ENCODE data around the gene LRMDA. TPM values are rescaled to one million over a fixed set of nuclear protein-coding genes. Genes with fewer than 3 reads are reported as not detected.

LRMDA gene
- total RNA-seq, 1 experiment from 2014 or later: not detected

DNA sequence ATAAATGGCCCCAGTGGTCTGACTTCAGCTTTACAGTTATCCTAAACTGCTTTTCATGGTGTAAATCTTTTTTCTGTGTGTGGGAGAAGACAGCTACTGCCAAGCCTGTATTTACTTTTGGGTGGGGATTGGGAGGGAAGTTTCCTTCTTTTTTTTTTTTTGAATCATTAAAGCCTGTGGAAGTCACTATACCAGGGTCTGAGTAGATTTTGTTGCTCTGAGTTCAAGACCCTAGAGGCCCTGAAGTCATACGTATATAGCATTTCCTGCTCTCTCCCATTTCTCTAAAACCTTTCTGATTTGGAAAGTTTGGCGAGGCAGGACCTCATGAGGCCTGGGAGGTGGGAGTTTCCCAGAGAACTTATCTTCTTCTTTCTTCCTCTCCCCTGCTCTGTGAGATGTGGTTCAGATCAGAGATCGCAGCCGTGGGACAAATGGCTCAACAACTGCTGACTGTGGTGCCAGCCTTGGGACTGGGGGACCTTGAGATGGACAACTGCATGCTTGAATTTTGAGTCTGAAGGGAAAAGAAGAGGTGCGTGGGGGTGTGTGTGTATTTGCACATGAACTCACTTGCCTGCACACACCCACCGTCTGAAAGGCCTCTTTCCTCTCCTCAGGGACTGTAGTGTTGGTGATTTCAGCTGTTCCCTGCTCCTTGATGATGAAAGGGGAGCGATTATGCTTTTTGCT lies 18.1 kb downstream of the LRMDA start:
- Histone ChIP-seq H3K36me3 (ENCODE audit: insufficient read depth, low read length, poor library complexity, severe bottlenecking) (no peaks in the 10 kb centered on the region), H3K4me3 (ENCODE audit: low read depth, low read length, poor library complexity, severe bottlenecking) (no peak overlapping the region), H3K27me3 (replicated peaks; ENCODE audit: insufficient read depth, low read depth, low read length, poor library complexity) (peaks cover 51% of the 10 kb centered on the region), H3K4me1 (ENCODE audit: insufficient read depth, low read length, poor library complexity, severe bottlenecking) (no peaks in the 10 kb centered on the region), H3K9me3 (ENCODE audit: low read depth, low read length, poor library complexity, severe bottlenecking) (no peaks in the 10 kb centered on the region), H3K27ac (ENCODE audit: low read depth, low read length, poor library complexity, severe bottlenecking) (no peak overlapping the region)
- CTCF ChIA-PET: no interaction called here
- TF ChIP-seq EZH2 (IDR thresholded peaks at IDR 0.05; ENCODE audit: borderline replicate concordance, low read depth, low read length, poor library complexity, severe bottlenecking): no peak
- TF ChIP-seq, protein P1, sequence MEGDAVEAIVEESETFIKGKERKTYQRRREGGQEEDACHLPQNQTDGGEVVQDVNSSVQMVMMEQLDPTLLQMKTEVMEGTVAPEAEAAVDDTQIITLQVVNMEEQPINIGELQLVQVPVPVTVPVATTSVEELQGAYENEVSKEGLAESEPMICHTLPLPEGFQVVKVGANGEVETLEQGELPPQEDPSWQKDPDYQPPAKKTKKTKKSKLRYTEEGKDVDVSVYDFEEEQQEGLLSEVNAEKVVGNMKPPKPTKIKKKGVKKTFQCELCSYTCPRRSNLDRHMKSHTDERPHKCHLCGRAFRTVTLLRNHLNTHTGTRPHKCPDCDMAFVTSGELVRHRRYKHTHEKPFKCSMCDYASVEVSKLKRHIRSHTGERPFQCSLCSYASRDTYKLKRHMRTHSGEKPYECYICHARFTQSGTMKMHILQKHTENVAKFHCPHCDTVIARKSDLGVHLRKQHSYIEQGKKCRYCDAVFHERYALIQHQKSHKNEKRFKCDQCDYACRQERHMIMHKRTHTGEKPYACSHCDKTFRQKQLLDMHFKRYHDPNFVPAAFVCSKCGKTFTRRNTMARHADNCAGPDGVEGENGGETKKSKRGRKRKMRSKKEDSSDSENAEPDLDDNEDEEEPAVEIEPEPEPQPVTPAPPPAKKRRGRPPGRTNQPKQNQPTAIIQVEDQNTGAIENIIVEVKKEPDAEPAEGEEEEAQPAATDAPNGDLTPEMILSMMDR (conservative IDR thresholded peaks at IDR 0.05; ENCODE audit: low read depth, low read length): no peak
- intact Hi-C loops (cut with micrococcal nuclease; ENCODE audit: unreplicated experiment): no loop called here
- no TSS peak for BruUV-seq (replicated peaks)
- POLR2A ChIA-PET (ENCODE audit: low non-redundant PET): no interaction called here
- DNase-seq (ENCODE audit: low spot score): no peak

DNA sequence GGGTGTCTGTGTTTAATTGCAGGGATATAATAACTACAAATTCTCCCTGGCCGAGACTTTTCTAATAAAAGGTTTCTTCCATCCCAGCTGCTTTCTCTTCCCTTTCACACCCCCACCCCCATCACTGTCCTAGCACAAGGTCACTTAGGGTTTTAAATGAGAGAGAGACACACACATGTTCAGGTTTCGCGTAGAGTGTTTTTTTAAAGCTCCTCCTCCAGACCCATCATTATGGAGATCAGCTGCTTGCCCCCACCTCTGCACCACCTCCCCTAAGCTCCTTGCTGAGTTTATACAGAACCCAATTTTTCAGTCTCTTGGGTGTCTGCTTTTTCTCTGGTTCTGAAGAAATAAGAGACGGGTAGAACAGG lies 18.6 kb downstream of the LRMDA start:
- CTCF ChIA-PET: no interaction called here
- no TSS peak for BruUV-seq (replicated peaks)
- intact Hi-C loops (cut with micrococcal nuclease; ENCODE audit: unreplicated experiment): no loop called here
- Histone ChIP-seq H3K27me3 (replicated peaks; ENCODE audit: insufficient read depth, low read depth, low read length, poor library complexity) (peaks cover 51% of the 10 kb centered on the region), H3K9me3 (ENCODE audit: low read depth, low read length, poor library complexity, severe bottlenecking) (no peaks in the 10 kb centered on the region), H3K36me3 (ENCODE audit: insufficient read depth, low read length, poor library complexity, severe bottlenecking) (no peaks in the 10 kb centered on the region), H3K4me3 (ENCODE audit: low read depth, low read length, poor library complexity, severe bottlenecking) (no peak overlapping the region), H3K4me1 (ENCODE audit: insufficient read depth, low read length, poor library complexity, severe bottlenecking) (no peaks in the 10 kb centered on the region), H3K27ac (ENCODE audit: low read depth, low read length, poor library complexity, severe bottlenecking) (no peak overlapping the region)
- no peak for DNase-seq (ENCODE audit: low spot score)
- no peak for TF ChIP-seq EZH2 (IDR thresholded peaks at IDR 0.05; ENCODE audit: borderline replicate concordance, low read depth, low read length, poor library complexity, severe bottlenecking)
- TF ChIP-seq, protein P1 (conservative IDR thresholded peaks at IDR 0.05; ENCODE audit: low read depth, low read length): no peak
- POLR2A ChIA-PET (ENCODE audit: low non-redundant PET): no interaction called here

DNA sequence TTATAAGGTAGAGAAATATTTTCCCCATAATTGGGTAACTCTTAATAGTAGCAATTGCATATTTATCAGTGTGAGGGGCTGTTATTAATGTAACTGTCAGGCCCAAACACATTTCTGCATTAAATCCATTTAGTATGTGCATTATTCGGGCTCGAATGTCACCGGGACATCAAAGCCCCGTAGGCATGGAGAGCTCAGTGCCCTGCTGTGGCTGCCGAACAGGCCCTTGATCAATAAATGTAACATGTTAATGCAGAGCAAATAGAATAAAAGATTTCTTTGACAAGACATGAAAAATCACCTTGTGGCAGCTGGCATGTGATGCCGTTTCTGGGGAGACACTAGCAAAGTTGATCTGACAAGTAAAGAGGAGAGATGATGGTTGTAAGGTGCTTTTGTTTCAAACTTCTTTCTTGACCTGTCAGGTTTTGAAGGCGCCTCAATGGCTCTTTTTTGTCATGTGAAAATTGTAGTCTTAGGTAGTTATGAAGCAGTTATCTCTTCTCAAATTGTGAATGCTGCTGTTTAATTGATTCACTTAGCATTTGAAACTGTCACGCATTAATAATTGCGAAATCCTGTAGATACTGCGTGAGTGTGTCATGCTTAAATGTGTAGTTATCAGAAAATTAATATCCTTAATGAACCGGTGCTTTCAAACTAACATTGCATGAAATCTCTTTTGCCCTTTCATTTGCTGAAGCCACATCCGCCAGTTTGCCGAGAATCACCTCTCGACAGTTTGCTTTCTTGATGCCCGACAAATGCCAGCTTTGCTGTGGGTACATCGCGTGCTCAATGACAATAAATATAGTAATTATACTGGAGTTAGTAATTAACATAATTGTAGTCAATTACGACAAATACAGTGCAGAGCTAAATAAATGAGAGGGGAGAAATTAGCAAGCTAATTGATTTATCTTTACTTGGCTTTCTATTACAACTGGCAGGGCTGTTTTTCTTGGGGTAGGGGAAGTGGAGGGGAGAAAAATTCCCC lies 19.5 kb downstream of the LRMDA start:
- CTCF ChIA-PET: no interaction called here
- intact Hi-C loops (cut with micrococcal nuclease; ENCODE audit: unreplicated experiment): no loop called here

More for the DNA sequence above, 19.5 kb downstream of the LRMDA start:
- Histone ChIP-seq H3K27me3 (replicated peaks; ENCODE audit: insufficient read depth, low read depth, low read length, poor library complexity) (peaks cover 58% of the 10 kb centered on the region), H3K27ac (ENCODE audit: low read depth, low read length, poor library complexity, severe bottlenecking) (no peak overlapping the region), H3K4me3 (ENCODE audit: low read depth, low read length, poor library complexity, severe bottlenecking) (no peak overlapping the region), H3K9me3 (ENCODE audit: low read depth, low read length, poor library complexity, severe bottlenecking) (no peaks in the 10 kb centered on the region), H3K4me1 (ENCODE audit: insufficient read depth, low read length, poor library complexity, severe bottlenecking) (no peaks in the 10 kb centered on the region), H3K36me3 (ENCODE audit: insufficient read depth, low read length, poor library complexity, severe bottlenecking) (no peaks in the 10 kb centered on the region)
- POLR2A ChIA-PET (ENCODE audit: low non-redundant PET): no interaction called here
- DNase-seq (ENCODE audit: low spot score): no peak
- TF ChIP-seq EZH2 (IDR thresholded peaks at IDR 0.05; ENCODE audit: borderline replicate concordance, low read depth, low read length, poor library complexity, severe bottlenecking): peak; percentile 51
- TF ChIP-seq, protein P1 (conservative IDR thresholded peaks at IDR 0.05; ENCODE audit: low read depth, low read length): no peak
- BruUV-seq (replicated peaks): no TSS peak
